UCSD-AML1 (cell line): ENCODE results near the gene C6orf120.
A peak's percentile ranks its signal among the peaks of the same experiment; 100 is the strongest.

Experiments
- DNase-seq: peaks from one replicate; lab custom pipeline; 2025; ENCODE audit not compliant: unreplicated experiment; lab: John Stamatoyannopoulos, UW

The C6orf120 gene

GRCh38 chr6:169701954-169702839, at the start of gene C6orf120, which contains the start of gene WDR27:
C6orf120 (plus strand) TSS chr6:169702126; CDS start chr6:169702460, 334 bp downstream.
WDR27 (minus strand) TSS chr6:169702029; CDS start chr6:169689005, 13,024 bp downstream.
- DNase-seq: peak; percentile 99

- no peak for DNase-seq
Observed at GRCh38 chr6:169652896-169653295, 49.0 kb upstream of the C6orf120 start.

- DNase-seq: no peak
Observed at GRCh38 chr6:169653691-169654090, 48.2 kb upstream of the C6orf120 start.

- DNase-seq: no peak
Observed at GRCh38 chr6:169654598-169655391, 47.1 kb upstream of the C6orf120 start.

- no peak for DNase-seq
Observed at GRCh38 chr6:169656546-169657283, 45.2 kb upstream of the C6orf120 start.

- no peak for DNase-seq
Observed at GRCh38 chr6:169657284-169657610, 44.7 kb upstream of the C6orf120 start.

GRCh38 chr6:169659820-169660610, 41.9 kb upstream of the C6orf120 start:
- no peak for DNase-seq

GRCh38 chr6:169660751-169661390, 41.1 kb upstream of the C6orf120 start:
- DNase-seq: no peak

- DNase-seq: no peak
Observed at GRCh38 chr6:169661391-169661756, 40.6 kb upstream of the C6orf120 start.

- no peak for DNase-seq
Observed at GRCh38 chr6:169663468-169663867, 38.5 kb upstream of the C6orf120 start.

GRCh38 chr6:169664227-169664626, 37.7 kb upstream of the C6orf120 start:
- no peak for DNase-seq

GRCh38 chr6:169665289-169665688, 36.6 kb upstream of the C6orf120 start:
- DNase-seq: no peak

GRCh38 chr6:169666441-169666840, 35.5 kb upstream of the C6orf120 start:
- no peak for DNase-seq

- no peak for DNase-seq
Observed at GRCh38 chr6:169667716-169668115, 34.2 kb upstream of the C6orf120 start.

GRCh38 chr6:169668203-169668847, 33.6 kb upstream of the C6orf120 start:
- no peak for DNase-seq

GRCh38 chr6:169669147-169669546, 32.8 kb upstream of the C6orf120 start:
- no peak for DNase-seq

GRCh38 chr6:169669889-169670288, 32.0 kb upstream of the C6orf120 start:
- DNase-seq: no peak

- no peak for DNase-seq
Observed at GRCh38 chr6:169671563-169671962, 30.4 kb upstream of the C6orf120 start.

- DNase-seq: no peak
Observed at GRCh38 chr6:169675011-169675410, 26.9 kb upstream of the C6orf120 start.

- no peak for DNase-seq
Observed at GRCh38 chr6:169677096-169677495, 24.8 kb upstream of the C6orf120 start.
